NT2/D1 (cell line): ENCODE data around the gene TGFBR3.

Source experiments
- SUZ12 ChIP-seq: IDR thresholded peaks from 2 replicates; pipeline ENCODE4 v1.6.1; 2011; ENCODE audit not compliant: insufficient read length, insufficient read depth; ENCODE audit errors: extremely low read depth
- YY1 ChIP-seq: IDR thresholded peaks from 2 replicates; pipeline ENCODE4 v1.6.1; 2011; ENCODE audit not compliant: insufficient read length, insufficient read depth

DNA sequence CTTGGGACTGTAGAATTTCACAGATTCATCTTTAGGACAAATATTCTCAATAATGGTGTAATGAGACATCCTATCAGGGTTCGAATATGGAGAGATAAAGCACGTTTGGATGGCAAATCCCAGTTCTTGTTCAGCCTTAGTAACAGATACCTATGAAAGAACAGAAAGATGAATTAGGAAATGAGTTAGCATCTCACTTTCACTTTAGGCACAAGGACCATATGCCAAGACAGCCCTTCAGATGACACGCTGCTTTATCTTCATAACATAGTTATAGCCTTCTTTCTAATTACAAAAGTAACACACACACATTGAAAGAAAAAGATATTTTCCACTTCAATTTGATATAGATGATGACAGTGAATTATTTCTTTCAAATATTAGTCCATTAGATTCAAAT, 173.6 kb downstream of the TGFBR3 start:
- no peak for TF ChIP-seq YY1
- TF ChIP-seq SUZ12, result no peak
